IPS-18c (cell line): ENCODE data around the gene DNM2.
"Not testable (repeated sequence)": the region's sequence is repeated elsewhere in the genome, so short reads cannot be mapped to it uniquely, and the experiment has no call there.

ENCODE experiments used
- H3K4me3 ChIP-seq: 2 replicates; pipeline ENCODE4 v1.7.0; 2013; ENCODE audit warnings: low read depth, mild to moderate bottlenecking, low read length, moderate library complexity; ENCODE audit not compliant: insufficient read depth
- H3K9me3 ChIP-seq: one replicate; pipeline ENCODE4 v1.6.1; 2013; ENCODE audit warnings: mild to moderate bottlenecking, low read length, moderate library complexity; ENCODE audit not compliant: control insufficient read depth, insufficient read depth

Gene DNM2

DNA sequence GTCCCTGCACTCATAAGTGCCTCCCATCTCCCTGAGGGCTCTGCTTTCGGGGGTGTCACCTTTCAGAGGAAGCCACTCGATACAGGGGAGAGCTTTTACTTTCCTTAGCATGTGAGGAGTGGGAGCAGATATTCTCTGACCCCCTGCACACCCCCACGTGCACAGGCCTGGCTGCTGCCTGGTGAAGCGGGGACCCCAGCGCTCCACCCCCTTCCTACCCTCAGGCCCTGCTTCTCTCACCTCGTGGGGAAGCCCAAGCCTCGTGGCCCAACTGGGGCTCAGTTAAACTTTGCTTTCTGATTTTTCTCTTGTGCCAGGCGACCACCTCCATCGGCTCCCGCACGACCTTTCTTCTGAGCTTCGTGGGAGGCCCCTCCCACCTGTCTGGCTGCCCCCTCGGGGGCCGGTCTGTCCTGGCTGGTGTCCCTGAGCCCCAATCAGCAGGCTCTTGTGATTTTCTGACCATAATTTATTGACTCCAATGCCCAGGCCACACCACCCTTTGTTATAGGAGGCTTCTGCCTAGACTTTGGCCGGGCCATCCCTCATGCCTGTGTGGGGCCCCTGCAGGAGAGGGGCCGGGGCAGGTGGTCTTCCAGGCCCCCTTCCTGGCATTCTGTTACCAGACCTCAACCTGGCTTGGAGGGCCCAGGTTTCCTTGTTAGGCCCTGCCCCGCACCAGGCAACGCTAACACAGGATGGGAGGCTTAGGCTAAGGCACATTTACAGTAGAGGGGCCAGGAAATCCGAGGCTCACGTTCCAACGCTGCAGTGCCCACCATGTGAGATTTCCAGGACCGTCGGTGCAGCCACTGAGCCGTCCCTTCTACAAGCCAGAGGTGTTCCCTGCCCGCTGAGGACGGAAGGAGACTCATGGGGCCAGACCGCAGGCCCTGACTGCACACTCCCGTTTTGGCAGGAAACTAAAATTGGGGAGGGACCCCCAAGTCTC lies 114.4 kb downstream of the DNM2 start:
- Histone ChIP-seq H3K4me3 (no peak overlapping the region), H3K9me3 (no peaks in the 10 kb centered on the region)

DNA sequence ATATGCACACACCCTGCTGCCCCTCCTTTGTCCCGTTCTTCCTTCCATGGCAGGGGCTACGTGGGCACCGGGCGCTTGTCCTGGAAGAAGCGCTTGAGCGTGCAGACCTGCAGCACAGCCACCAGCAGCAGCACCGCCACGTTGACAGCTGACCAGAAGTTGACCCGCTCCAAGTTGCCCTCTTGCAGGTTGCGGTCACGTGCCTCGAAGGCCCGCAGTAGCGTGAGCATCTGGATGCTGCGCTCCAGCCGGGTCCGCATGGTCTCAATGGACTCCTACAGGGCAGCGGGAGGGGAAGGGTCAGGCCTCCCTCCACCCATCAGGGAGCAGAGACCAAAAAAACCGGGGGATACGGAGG lies 115.0 kb downstream of the DNM2 start:
- H3K9me3 ChIP-seq, result no peaks in the 10 kb centered on the region
- no peak overlapping the region for H3K4me3 ChIP-seq

DNA sequence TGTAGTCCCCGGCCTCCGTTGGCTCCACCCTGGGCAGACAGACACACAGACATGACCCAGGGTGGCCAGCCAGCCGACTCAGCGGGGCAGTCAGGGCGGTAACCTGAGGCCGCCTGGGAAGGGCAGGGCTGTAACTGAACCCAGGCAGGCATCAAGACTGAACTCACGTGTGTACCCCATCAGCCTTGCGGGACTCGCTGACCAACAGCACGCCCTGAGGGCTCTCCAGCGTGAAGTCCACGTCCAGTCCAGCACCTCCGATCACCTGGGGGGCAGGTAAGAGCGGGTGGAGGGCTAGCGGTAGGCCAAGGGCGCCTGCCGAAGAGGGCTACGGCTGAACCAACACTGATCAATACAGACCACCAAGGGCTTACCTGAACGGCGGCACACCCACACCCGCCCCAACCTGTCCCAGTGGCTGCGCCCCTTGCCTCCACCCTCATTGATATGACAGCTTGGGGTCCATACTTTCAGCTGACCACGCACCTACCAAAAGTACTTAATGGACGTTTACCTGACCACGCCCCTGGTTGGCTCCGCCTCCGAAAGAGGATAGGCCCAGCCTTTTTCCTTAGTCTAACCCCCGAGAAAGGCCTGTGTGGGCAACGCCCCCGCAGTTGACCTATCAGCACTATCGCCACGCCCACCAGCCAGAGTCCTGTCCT lies 117.3 kb downstream of the DNM2 start:
- Histone ChIP-seq H3K9me3 (peaks cover 4% of the 10 kb centered on the region), H3K4me3 (peak overlapping the region; percentile 43)

DNA sequence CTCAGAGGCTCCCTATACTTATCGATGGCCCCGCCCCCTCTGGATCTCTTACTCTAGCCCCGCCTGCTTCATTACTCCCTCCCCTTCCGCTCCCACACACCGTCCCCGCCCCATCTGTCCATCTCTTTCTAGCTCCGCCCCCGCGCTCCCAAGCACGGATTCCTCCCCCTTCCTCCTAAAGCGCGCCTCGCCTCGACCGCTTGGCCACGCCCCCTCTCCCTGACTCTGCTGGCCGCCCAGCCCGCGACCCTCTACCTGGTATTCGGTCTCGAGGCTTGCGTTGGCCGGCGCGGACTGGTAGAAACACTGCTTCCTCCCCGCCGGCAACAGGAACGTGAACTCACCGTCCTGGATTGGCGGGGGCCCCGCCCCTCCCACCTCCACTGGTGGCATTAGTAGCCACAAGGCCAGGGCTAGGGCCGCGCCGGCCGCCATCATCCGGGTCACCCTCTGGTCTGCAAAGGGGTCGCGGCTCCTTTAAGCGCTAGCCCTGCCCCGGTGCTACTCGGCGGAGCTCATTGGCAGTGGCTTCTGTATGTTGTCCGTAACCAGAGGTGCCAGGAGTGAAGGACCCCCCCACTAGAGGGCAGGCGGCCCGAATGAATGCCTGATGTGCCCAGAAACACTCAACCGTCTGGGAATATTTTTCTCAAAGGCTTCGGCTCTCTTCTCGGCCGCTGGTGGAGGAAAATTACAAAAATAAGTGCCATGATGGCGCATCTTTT lies 118.0 kb downstream of the DNM2 start, which contains the start of gene TMED1:
Gene TMED1, minus strand, starts transcription at position 459 of the 725 bp plus-strand sequence. Its CDS starts 21 bp downstream, at position 438.
- peak within 1 kb of the TSS; percentile 85 for H3K4me3 ChIP-seq
- peaks cover 4% of the 10 kb centered on the region for H3K9me3 ChIP-seq

DNA sequence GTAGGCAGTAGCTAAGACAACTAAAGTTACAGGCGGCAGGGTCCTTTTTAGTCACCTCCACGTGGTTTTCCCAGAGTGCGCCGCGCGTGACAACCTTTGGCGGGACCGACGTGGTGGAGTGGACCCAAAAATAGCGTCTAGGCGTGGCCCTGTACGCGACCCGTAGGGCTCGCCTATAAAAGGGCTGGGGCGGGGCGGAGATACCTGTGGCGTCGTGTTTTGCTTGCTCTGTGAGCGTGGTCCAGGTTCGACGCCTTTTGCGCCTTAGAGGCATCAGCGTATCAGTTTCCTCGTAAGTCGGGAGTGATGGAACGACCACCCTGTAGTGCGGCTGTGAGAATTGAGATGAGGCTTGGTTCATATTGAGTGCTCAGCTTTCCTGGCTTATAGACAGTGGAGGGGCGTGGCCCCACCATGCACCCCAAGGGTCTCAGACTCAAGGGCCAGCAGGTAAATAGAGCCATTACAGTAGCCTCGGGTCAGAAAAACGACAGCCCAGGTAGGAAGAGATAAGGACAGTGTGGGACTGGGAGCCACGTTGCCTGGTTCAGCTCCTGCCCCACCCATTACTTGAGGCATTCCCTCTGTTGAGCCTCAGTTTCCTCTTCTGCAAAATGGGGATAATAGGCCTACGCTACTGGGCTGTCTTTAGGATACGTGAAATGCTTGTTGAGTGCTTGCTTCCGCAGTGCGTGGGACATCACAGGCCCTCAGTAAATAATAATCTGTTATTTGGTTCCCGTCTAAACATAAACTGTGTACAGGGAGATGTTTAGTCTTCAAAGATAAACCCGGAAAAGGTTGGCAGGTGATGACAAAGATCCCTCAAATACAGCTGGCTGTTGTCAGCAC lies 118.8 kb downstream of the DNM2 start:
- Histone ChIP-seq H3K9me3 (peaks cover 4% of the 10 kb centered on the region), H3K4me3 (peak overlapping the region; percentile 85; the same call in 1 of the 2 replicates)

DNA sequence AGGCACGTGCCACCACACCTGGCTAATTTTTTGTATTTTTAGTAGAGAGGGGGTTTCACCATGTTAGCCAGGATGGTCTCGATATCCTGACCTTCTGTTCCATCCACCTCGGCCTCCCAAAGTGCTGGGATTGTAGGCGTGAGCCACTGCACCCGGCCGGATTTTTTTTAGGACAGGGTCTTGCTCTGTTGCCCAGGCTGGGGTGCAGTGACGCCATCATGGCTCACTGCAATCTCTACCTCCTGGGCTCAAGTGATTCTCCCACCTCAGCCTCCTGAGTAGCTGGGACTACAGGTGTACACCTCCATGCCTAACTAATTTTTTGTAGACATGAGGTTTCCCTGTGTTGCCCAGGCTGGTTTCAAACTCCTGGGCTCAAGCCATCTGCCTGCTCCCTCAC lies 119.8 kb downstream of the DNM2 start:
- not testable (repeated sequence) for H3K9me3 ChIP-seq, H3K4me3 ChIP-seq

DNA sequence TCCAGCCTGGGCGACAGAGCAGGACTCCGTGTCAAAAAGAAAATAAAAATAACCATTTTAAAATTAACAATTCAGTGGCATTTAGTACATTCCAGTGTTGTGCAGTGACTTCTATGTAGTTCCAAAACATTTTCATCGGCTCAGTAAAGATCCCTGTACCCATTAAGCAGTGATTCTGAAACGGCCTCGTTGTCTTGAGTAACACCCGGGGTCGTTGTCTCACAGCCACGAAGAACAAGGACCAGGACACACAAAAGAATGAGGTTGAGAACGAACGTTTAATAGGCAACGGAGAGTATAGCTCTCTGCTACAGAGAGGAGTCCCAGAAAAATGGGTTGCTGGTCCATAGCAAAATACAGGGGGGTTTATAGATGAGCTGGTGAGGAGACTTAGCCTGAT lies 120.5 kb downstream of the DNM2 start:
- Histone ChIP-seq H3K4me3 (no peak overlapping the region; the same call in 1 of the 2 replicates), H3K9me3 (peaks cover 4% of the 10 kb centered on the region)

DNA sequence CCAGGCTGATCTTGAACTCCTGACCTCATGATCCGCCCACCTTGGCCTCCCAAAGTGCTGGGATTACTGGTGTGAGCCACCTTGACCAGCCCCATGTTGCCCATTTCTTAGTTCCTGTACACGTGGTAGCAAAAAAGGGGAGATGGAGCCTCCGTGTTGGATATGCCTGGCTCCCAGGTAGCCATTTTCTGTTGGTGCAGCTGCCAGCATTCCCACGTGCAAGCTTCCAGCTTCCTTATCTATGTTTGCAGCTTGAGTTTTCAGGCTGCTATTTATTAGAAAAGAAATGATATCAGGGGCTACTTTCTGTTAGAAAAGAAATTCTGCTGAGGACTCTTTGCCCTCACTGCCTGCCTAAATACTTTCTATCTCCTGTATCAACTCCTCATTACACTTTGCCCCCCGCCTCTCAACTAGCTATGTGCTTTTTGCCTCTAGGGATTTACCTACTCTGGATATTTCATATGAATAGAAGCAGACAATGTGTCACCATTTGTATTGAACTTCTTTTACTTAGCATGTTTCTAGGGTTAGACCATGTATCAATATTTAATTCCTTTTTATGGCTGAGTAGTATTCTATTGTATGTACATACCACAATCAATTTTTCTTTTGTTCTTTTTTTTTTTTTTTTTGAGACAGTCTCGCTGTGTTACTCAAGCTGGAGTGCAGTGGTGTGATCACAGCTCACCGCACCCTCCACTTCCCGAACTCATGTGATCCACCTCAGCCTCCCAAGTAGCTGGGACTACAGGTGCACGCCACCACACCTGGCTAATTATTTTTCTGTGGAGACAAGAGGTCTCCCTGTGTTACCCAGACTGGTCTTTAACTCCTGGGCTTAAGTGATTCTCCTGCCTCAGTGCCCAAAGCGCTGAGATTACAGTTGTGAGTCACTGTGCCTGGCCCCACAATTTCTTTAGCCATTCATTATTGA lies 121.5 kb downstream of the DNM2 start:
- no peak overlapping the region for H3K4me3 ChIP-seq
- H3K9me3 ChIP-seq, result peaks cover 4% of the 10 kb centered on the region

DNA sequence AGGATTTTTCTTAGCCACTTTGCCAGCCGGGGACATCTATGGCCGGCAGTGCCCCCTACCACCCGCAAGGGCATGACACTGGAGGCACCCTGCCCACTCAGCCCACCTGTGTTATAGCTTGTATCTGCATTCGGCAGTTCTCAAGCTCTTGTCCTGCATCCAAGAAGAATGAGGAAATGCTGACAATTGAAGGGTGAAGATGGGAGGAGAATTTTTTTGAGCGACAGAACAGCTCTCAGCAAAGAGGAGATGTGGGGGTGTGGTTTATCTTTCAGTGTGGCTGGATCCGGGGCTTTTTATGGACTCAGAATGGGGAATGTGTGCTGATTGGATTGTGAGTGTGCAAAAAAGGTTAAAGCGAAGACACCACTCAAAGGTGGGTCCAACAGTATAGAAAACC lies 124.9 kb downstream of the DNM2 start:
- peaks cover 4% of the 10 kb centered on the region for H3K9me3 ChIP-seq
- H3K4me3 ChIP-seq, result no peak overlapping the region

DNA sequence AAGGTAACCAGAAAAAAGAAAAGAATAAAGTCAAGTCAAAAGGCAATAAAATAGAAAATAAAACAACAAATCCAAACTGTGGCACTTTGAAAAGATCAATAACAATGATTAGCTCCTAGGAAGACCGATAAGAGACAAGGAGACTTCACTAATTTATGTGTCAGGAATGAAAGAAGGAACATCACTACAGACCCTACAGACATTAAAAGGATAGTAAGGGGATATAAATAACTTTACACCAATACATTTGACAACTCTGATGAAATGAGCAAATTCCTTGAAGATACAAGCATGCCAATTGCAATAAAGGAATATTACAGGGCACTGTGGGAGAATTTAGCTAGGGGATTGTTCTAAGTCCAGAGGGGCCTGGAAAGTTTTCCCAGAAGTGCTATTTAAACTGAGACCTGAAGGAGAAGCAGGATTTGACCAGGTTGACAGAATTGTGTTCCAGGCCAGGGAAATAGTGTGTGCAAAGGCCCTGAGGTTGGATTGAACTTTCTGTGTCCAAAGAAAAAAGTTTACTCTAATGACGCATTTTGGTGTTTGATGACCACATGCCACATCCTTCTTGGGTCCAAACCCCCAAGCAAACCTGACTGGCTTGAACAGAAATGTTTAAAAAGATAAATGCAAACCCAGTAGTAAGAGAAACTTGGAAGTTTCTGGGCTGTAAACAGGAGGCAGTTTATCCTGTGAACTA lies 128.8 kb downstream of the DNM2 start:
- Histone ChIP-seq H3K9me3 (no peaks in the 10 kb centered on the region), H3K4me3 (no peak overlapping the region)

DNA sequence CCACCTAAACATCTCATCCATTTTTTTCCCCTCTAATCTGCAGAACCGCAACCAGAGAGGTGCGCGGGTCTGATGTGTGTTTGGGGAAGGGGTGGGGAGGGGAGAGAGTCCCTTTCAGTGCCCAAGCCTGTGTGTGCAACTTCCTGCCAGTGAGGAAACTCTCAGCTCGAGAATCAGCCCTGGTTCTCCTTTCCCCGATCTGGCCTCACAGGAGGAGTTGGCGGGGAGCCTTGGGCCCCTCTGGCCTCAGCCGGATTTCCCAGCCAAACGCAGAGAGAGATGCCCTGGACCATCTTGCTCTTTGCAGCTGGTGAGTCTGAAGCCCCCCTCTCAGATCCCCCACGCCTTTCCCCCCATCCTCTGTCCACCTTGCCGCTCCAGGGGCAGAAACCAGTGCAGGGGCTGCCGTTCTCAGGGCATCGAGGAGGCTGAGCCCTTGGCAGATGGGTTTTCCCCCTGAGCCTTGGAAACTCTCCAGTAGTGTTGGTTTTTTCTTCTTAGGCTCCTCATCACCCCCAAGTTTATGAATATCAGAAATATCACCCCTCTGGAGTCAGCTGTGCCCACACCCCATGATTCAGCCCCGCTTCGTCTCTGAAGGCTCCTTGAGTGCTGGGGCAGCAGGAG lies 130.5 kb downstream of the DNM2 start, which contains the start of gene C19orf38:
Gene C19orf38, plus strand, starts transcription at position 186 of the 627 bp plus-strand sequence. Its CDS starts 94 bp downstream, at position 280.
- no peaks in the 10 kb centered on the region for H3K9me3 ChIP-seq
- no peak within 1 kb of the TSS for H3K4me3 ChIP-seq

DNA sequence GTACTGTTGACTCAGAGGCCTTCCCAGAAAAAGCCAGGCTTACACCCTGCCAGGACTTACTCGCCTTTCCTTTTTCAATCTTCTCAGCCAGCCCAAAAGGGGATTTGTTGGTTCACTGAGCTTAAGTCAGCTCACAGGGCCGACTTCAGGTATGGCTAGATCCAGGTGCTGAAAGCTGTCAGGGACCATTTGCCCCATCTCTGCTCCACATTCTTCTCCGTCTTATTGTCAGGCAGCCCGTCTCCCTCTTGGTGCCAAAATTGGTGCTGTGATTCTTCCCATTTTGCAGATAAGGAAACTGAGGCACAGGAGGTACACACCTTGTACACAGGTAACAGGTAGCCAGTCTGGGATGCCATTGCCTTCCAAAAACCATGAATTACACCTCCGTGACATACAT lies 132.8 kb downstream of the DNM2 start:
- Histone ChIP-seq H3K9me3 (no peaks in the 10 kb centered on the region), H3K4me3 (no peak overlapping the region)

DNA sequence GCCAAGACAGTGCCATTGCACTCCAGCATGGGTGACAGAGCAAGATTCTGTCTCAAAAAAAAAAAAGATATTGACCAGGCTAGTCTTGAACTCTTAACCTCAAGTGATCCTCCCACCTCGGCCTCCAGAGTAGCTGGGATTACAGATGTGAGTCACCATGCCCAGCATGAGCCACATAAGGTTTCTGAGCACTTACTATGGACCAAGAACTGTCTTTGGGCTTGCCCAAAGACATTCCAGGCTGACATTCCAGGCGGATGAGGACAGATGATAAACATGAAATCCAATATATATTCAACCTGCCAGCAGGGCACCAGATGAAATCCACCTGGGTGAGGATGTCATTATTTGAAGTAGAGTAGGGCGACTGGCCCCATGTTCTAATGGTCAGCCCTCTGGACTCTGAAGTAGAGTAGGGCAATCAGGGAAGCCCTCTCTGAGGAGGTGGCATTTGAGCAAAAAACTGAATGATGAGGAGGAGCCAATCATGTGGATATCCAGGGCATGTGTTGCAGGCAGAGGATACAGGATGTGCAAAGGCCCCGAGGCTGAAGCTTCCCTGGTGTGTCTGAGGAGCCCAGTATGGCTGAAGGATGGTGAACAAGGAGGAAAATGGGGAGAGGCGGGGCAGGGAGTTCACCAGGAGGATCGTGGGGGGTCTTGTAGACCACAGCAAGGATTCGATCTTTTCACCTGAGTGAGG lies 134.4 kb downstream of the DNM2 start:
- Histone ChIP-seq H3K4me3 (no peak overlapping the region), H3K9me3 (no peaks in the 10 kb centered on the region)

DNA sequence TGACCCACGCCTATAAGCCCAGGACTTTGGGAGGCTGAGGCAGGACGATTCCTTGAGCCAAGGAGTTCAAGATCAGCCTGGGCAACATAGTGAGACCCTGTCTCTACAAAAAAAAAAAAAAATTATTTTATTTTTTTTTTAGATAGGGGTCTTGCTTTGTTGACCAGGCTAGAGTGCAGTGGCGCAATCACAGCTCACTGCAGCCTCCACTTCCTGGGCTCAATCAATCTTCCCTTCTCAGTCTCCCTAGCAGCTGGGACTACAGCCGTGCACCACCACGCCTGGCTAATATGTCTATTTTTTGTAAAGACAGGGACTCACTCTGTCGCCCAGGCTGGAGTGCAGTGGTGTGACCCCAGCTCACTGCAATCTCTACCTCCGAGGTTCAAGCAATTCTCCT lies 135.1 kb downstream of the DNM2 start:
- no peak overlapping the region for H3K4me3 ChIP-seq
- H3K9me3 ChIP-seq, result no peaks in the 10 kb centered on the region
